Erythroblast (primary cell): ENCODE data around the gene ANTXR1.

Source experiments
- GATA1 ChIP-seq: IDR thresholded peaks from 2 replicates; pipeline ENCODE4 v1.6.1; 2011; ENCODE audit warnings: low read depth, mild to moderate bottlenecking, control low read depth, low read length, moderate library complexity
- POLR2A ChIP-seq: IDR thresholded peaks from 2 replicates; pipeline ENCODE4 v1.6.1; 2011; ENCODE audit warnings: mild to moderate bottlenecking, low read length

- no peak for TF ChIP-seq POLR2A
- TF ChIP-seq GATA1 = no peak
Measured at GRCh38 chr2:69018678-69019095, 5.7 kb downstream of the ANTXR1 start.
